D721Med (cell line): ENCODE results near the gene EXOC2.

Experiments used
- DNase-seq: peaks from one replicate; pipeline ENCODE4 v3.0.0; 2011; ENCODE audit warnings: low spot score; ENCODE audit not compliant: insufficient read length
- FAIRE-seq: peaks from 2 replicates; lab custom pipeline; 2011; peaks lifted over from hg19 to GRCh38; lab: Jason Lieb, UNC
- CTCF ChIP-seq: IDR thresholded peaks from 2 replicates; pipeline ENCODE4 v1.5.1; 2012; ENCODE audit warnings: mild to moderate bottlenecking, control low read depth; ENCODE audit not compliant: insufficient read depth; ENCODE audit errors: missing control alignments

EXOC2 gene

GRCh38 chr6:503610-504362 is 189.2 kb downstream of the EXOC2 start:
- DNase-seq (no peak), FAIRE-seq (no peak)
- TF ChIP-seq CTCF, result no peak

DNA sequence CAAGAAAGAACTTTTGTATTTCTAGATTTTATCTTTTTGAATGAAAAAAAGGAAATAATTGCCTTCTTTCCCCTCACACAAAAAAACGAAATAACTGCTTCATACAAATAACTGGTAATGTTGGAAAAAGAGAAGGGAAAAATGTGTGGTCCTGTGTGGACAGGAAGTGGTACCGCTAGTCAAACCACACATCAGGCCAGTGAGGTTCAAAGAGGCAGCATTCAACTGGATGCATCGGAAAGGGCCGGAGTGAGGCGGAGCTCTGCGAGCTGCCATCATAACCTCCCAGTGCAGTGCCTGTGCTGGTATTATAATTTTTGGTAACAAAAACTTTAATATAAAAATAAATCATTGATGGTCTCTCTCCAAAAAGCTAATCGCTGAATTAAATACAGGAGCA is 190.2 kb downstream of the EXOC2 start:
- FAIRE-seq, result no peak
- TF ChIP-seq CTCF, result no peak
- no peak for DNase-seq

- no peak for DNase-seq
- TF ChIP-seq CTCF, result no peak
- FAIRE-seq, result no peak
Measured at GRCh38 chr6:501891-502601, 190.9 kb downstream of the EXOC2 start.

GRCh38 chr6:499617-500016 is 193.3 kb downstream of the EXOC2 start:
- FAIRE-seq, result no peak
- no peak for TF ChIP-seq CTCF
- no peak for DNase-seq

DNA sequence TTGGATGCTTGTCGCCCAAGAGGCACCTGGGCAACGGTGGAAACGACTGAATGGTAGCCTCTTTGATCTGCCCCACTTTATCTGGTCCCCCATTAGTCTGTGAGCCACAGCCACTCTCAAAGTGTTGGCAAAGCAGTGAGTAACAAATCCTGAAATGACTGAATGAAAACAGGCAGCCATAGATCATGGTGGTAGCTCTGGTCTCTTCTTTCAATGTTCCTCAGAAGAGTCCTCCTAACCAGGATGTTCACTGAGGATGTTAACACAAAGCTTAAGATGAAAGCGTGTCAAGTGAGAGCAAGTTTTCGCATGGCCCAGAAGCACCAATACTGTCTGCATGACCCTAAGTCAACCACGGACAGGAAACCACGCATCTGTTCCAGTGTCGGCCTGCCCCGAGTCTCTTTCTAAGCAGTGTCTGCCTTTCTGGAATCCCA is 194.1 kb downstream of the EXOC2 start:
- FAIRE-seq (no peak), DNase-seq (no peak)
- TF ChIP-seq CTCF, result no peak

DNA sequence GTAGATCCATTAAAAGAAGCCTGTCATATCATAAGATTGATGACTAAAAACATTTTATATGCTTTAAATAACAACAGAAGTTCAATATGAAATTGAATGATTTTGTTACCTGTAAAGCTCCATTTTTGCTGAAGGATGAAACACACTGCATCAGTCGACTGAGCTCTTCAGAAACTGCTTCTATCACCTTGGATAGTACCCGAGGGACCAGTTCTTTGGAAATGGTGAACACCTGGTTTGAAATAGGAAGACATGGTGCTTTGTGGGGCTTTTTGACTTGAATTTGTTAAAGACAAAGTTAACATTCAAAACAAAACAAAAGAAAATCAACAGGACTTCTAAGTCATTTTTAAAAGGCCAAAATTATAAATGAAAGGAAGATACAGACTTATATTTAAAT is 195.7 kb downstream of the EXOC2 start:
- DNase-seq (no peak), FAIRE-seq (no peak)
- no peak for TF ChIP-seq CTCF

- TF ChIP-seq CTCF, result no peak
- FAIRE-seq (no peak), DNase-seq (no peak)
Measured at GRCh38 chr6:496649-497048, 196.3 kb downstream of the EXOC2 start.
